SJCRH30 (cell line): Measurements from ENCODE around the gene ANK2. TPM values are rescaled to one million over a fixed set of nuclear protein-coding genes. Genes with fewer than 3 reads are reported as not detected.

ENCODE experiments used
- DNase-seq, 2 experiments: peaks; one replicate each; pipeline ENCODE4 v3.0.0-alpha.2; 2015 to 2020
- H3K27ac ChIP-seq: fragments of 250-450 bp; sonication (Bioruptor Pico); 2 replicates; pipeline ENCODE4 v1.5.1; 2020; ENCODE audit warnings: mild to moderate bottlenecking, moderate library complexity
- H3K27me3 ChIP-seq: fragments of 250-450 bp; sonication (Bioruptor Pico); 2 replicates; pipeline ENCODE4 v1.5.1; 2020; ENCODE audit warnings: mild to moderate bottlenecking, moderate library complexity
- H3K36me3 ChIP-seq: fragments of 250-450 bp; sonication (Bioruptor Pico); 2 replicates; pipeline ENCODE4 v1.5.1; 2020; ENCODE audit warnings: mild to moderate bottlenecking, moderate library complexity
- H3K4me1 ChIP-seq: fragments of 250-450 bp; sonication (Bioruptor Pico); 2 replicates; pipeline ENCODE4 v1.5.1; 2020; ENCODE audit warnings: mild to moderate bottlenecking, moderate library complexity
- H3K4me3 ChIP-seq: fragments of 250-450 bp; sonication (Bioruptor Pico); 2 replicates; pipeline ENCODE4 v1.5.1; 2020; ENCODE audit warnings: mild to moderate bottlenecking, moderate library complexity
- H3K9me3 ChIP-seq: fragments of 250-450 bp; sonication (Bioruptor Pico); replicated peaks from 2 replicates; pipeline ENCODE4 v1.5.1; 2020; ENCODE audit warnings: mild to moderate bottlenecking, moderate library complexity
- total RNA-seq: library from RNA; depleted of rRNA; stranded (reverse); fragments of >200 nt; shearing (Covaris generic); gene quantifications from 2 replicates; pipeline ENCODE4 v1.2.3, GENCODE V29; 2014

ANK2 gene
- total RNA-seq, 1 experiment from 2014 or later = 128 TPM

DNA sequence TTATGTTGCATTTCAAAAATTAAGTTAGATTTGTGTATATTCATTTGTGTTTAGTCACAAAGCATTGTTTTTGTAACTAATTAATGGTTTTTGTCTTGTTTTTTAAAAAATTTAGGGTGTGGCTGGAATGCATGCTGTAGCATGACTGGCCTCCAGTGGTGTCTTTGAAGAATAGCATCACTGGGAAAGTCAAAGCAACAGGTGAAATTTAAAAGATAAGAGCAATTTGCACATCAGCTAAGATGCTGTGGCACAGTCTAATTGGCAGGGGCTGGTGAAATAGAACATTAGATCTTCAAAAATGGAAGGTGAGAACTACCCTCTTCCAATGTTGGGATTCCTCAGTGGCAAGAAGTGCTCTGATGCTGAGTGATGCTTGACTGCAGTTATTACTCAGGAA is 45.3 kb downstream of the ANK2 start:
- Histone ChIP-seq H3K36me3 (no peaks in the 10 kb centered on the region), H3K27ac (no peak overlapping the region), H3K4me1 (peaks cover 6% of the 10 kb centered on the region), H3K27me3 (no peaks in the 10 kb centered on the region), H3K4me3 (no peak overlapping the region), H3K9me3 (no peaks in the 10 kb centered on the region)
- DNase-seq = peak in 1 of 2 experiments; percentile 48

DNA sequence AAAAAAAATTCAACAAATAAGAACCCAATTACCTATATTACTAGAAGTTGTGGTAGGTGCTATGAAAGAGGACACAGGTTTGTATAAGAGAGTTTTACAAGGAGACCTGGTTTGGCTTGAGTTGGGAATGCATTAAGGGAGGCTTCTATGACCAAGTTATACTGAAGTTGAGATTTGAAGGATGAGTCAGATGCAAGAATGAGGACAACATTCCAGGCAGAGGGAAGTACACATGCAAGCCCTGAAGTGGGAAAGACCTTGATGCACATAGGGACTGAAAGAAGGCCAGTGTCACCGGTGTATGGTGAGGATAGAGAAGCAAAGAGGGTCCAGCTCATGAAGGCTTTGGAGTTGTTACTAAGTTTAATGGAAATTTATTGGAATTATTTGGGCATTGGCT is 52.2 kb downstream of the ANK2 start:
- no peak overlapping the region for H3K27ac ChIP-seq
- no peaks in the 10 kb centered on the region for H3K36me3 ChIP-seq
- no peaks in the 10 kb centered on the region for H3K4me1 ChIP-seq
- no peak for DNase-seq
- no peaks in the 10 kb centered on the region for H3K9me3 ChIP-seq
- H3K27me3 ChIP-seq = no peaks in the 10 kb centered on the region
- no peak overlapping the region for H3K4me3 ChIP-seq

DNA sequence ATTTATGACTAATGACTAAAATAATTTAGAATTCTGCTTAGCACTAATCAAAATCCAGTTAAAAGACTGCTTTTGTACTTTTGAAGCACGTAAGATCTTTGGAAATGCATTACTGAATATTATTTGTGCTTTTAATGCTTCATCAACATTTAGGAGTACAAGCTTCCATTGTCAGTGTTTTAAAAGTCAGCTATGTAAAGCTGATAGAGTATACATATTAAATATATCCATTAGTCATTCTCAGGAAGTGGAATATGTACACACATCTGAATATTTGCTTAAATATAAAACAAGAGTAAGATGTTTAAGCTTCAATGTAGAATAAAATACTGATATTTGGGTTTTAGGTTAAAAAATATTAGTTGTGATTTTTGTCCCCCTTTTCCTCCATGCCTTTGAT is 54.1 kb downstream of the ANK2 start:
- H3K4me3 ChIP-seq = no peak overlapping the region
- H3K27me3 ChIP-seq = no peaks in the 10 kb centered on the region
- no peaks in the 10 kb centered on the region for H3K4me1 ChIP-seq
- no peaks in the 10 kb centered on the region for H3K36me3 ChIP-seq
- no peak for DNase-seq
- H3K9me3 ChIP-seq = no peaks in the 10 kb centered on the region
- no peak overlapping the region for H3K27ac ChIP-seq

DNA sequence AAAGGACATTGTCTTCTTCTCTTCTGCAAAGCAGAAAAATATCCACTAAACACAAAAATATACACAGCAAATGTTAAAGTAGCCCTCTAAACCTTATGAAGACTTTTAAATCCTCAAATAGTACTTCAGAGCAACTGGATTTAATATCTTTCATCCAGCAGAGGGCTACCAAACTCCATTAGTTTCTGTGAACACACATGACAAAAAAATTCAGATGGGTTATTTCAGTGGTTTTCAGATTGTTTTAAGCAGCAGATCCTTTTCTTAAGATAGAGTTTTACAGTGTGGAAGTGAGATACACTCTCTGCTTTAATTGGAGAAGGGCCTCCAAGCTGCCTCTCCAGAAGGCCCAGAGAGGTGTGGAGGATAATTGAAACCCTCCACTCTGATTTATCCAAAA is 56.7 kb downstream of the ANK2 start:
- Histone ChIP-seq H3K4me1 (no peaks in the 10 kb centered on the region), H3K36me3 (no peaks in the 10 kb centered on the region), H3K4me3 (no peak overlapping the region), H3K9me3 (no peaks in the 10 kb centered on the region), H3K27ac (no peak overlapping the region), H3K27me3 (no peaks in the 10 kb centered on the region)
- DNase-seq = peak in 1 of 2 experiments; percentile 54

DNA sequence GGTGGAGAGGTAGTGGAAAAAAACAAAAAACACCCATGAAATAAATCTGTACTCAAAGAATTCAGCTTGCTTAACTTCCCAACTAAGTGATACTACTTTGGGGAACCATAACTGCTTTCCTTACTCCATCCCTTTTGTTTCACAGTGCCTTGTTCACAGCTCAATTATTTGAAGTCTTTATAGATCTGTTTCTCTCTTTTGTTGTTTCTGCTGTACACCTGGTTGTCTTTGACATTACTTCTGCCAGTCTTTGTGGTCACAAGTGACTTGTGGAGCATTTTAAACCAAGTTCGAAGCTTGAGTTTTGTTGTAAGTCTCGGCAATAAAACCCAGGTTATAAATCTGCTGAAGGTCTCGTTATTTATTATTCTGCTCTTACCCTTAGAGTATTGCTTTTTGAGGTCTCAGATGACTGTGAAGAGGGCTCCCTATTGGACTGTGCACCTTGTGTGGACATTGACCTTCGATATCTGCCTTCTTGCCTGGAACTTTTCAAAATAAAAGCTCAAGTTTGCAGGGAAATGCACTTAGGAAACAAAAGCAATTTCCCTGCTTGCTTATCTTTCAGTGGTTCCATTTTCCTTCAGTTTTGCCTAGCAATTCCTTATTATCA is 59.8 kb downstream of the ANK2 start:
- Histone ChIP-seq H3K36me3 (no peaks in the 10 kb centered on the region), H3K27ac (no peak overlapping the region), H3K4me3 (no peak overlapping the region), H3K4me1 (peaks cover 29% of the 10 kb centered on the region), H3K27me3 (no peaks in the 10 kb centered on the region), H3K9me3 (no peaks in the 10 kb centered on the region)
- no peak for DNase-seq

DNA sequence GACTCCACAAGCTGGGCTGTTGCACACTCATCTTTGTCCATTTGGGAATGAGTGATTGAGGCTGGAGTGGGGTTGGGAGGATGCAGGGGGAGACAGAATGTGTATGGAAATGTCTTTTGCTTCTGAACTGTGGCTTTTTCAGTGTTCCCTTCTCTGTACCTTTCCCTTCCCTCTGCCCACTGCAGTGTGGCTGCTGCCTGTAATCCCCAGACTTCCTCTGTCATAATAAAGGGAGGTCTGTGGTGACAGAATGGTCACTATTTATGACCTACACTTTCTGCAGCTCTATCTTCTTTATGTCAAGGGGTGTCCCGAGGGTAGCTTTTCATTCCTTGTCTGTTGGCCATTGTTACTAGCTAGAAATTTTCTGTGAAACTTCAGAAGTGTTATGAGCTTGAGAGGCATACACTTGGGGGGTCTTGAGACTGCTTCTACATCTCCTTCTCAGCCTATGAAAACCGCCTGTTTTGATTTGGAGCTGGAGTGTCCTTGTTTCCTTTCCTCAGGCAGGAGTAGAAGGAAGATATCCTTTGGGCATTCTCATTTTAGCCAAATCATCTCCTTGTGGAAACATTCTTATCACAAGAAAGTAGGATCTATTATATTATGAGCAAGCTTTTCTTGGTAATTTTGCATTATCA is 63.0 kb downstream of the ANK2 start:
- DNase-seq = peak in 1 of 2 experiments; percentile 59
- H3K27ac ChIP-seq = no peak overlapping the region
- H3K27me3 ChIP-seq = no peaks in the 10 kb centered on the region
- H3K4me3 ChIP-seq = no peak overlapping the region
- no peaks in the 10 kb centered on the region for H3K9me3 ChIP-seq
- no peaks in the 10 kb centered on the region for H3K36me3 ChIP-seq
- H3K4me1 ChIP-seq = peaks cover 29% of the 10 kb centered on the region

DNA sequence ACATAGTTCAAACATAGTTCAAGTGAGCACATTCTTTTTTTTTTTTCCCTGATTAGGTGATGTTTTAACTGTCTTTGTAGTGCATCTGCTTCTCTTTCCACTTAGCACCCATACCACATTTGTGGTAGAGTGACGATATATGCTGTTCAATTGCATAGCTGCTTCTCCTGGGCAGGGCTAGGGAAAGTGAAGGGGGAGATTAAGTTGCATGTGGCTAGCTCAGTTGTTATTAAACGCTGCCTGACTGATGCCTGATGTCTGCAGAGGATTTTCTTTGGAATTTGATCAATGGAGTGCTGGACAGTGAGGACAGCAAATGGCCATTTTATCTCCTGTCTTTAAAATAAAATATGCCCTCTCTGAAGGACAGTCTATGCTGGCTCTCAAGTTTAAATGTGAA is 63.7 kb downstream of the ANK2 start:
- no peaks in the 10 kb centered on the region for H3K27me3 ChIP-seq
- H3K36me3 ChIP-seq = no peaks in the 10 kb centered on the region; the same call in 1 of the 2 replicates
- no peak overlapping the region for H3K27ac ChIP-seq
- H3K4me3 ChIP-seq = no peak overlapping the region
- no peaks in the 10 kb centered on the region for H3K9me3 ChIP-seq
- peak; percentile 31 to 68 for DNase-seq
- H3K4me1 ChIP-seq = peaks cover 29% of the 10 kb centered on the region

DNA sequence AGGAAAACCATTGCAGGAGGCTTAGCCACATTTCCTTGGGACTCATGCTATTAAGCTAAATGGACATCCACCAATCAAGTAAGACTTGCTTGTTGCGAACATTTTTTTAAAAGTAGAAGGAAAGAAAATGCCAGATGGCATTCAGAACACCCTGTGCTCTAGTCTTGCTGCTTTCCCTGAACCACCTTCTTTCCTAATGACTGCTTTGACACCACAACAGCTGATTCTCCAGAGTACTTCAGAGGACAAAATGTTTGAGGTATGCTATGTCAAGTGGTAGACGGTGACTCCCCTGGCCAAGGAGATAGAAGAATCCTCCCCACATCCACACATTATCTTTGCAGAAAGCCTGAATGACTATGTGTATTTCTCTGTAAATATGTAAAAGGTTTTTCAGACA is 65.4 kb downstream of the ANK2 start:
- H3K27ac ChIP-seq = no peak overlapping the region
- no peak for DNase-seq
- no peaks in the 10 kb centered on the region; the same call in 1 of the 2 replicates for H3K36me3 ChIP-seq
- peaks cover 29% of the 10 kb centered on the region for H3K4me1 ChIP-seq
- H3K9me3 ChIP-seq = no peaks in the 10 kb centered on the region
- H3K27me3 ChIP-seq = no peaks in the 10 kb centered on the region
- no peak overlapping the region for H3K4me3 ChIP-seq

DNA sequence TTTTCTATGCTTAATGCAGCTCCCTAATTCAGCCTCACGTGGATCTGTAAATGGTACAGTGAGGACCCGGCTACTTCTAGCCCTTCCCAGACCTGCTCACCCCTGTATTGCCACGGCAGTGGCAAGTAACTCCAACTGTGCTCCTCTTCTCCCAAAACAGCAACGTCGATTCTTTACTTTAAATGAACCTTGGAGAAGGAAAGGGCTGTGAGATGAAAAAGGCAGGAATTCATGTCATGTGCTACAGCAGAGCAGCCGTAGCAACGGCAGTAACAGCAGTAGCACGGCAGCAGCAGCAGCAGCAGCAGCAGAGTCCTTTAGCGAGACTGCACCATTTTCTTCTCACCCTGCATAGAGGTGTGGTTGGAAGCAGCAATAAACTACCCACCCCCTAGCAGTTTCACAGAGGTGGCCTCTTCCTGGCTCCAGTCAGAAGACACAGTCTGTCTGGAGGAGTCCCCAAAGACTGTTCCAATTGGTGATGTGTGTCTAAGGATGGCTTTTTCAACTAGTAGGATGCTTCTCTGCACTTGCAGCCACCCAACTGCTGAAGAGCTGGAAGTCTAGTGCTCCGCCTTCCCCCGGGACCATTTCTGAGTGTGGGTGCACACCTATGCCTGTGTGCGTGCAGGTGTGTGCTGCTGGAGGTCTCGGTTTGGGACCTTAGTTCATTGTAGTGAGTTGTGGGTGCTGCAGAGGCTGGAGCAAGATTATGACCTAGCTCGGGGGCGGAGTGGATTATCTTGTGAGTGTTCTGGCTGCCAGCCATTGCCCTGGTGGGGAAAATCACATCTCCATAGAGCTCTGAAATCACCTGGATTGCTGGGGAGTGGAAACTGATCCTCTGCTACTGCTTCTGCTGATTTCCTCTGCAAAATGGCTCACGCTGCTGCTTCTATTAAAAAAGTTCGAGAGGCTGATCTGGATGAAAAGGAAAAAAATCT is 67.2 kb downstream of the ANK2 start:
- H3K4me3 ChIP-seq = no peak overlapping the region
- H3K4me1 ChIP-seq = peaks cover 26% of the 10 kb centered on the region

DNA sequence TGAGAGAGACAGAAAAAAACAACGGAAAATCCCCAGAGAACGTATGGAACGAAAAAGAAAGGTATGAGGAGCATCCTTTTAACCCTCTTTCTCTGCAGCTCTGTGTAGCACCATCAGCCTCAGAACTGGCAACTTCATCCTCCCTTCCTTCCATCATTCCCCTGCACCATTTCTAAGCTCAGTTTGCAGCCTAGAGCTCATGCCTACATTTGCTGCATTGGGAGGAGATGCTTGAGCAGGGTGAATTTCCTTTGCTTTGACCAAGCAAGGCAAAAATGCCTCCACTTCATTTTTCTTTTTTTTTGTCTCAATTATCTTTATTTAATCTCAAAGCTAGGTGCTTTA is 67.9 kb downstream of the ANK2 start:
- H3K27me3 ChIP-seq = no peaks in the 10 kb centered on the region
- DNase-seq = no peak
- H3K36me3 ChIP-seq = no peaks in the 10 kb centered on the region; the same call in 1 of the 2 replicates
- H3K27ac ChIP-seq = no peak overlapping the region
- H3K4me3 ChIP-seq = no peak overlapping the region
- no peaks in the 10 kb centered on the region for H3K9me3 ChIP-seq
- H3K4me1 ChIP-seq = peaks cover 19% of the 10 kb centered on the region

More for the DNA sequence above, 67.2 kb downstream of the ANK2 start:
- Histone ChIP-seq H3K27me3 (no peaks in the 10 kb centered on the region), H3K9me3 (no peaks in the 10 kb centered on the region), H3K36me3 (no peaks in the 10 kb centered on the region; the same call in 1 of the 2 replicates), H3K27ac (no peak overlapping the region)
- DNase-seq = no peak

DNA sequence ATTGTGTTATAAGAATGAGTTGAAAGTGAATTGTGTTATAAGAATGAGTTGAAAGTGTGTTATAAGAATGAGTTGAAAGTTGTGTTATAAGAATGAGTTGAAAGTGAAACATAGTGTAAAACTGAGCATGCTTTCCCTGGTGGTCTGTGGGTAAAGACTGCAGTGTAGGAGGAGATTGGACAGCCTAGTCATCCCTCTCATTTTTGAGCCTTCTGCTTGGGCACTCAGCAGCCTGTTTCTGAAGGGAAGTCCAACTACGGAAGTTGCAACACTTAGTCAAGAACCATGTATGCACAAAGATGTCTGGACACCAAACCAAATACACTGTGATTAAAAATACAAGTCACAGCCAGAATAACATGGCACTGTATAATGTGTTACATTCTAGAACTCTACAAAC is 72.6 kb downstream of the ANK2 start:
- H3K4me1 ChIP-seq = no peaks in the 10 kb centered on the region
- no peak for DNase-seq
- H3K9me3 ChIP-seq = no peaks in the 10 kb centered on the region
- H3K27me3 ChIP-seq = no peaks in the 10 kb centered on the region
- no peak overlapping the region for H3K27ac ChIP-seq
- H3K4me3 ChIP-seq = no peak overlapping the region
- no peaks in the 10 kb centered on the region; the same call in 1 of the 2 replicates for H3K36me3 ChIP-seq

DNA sequence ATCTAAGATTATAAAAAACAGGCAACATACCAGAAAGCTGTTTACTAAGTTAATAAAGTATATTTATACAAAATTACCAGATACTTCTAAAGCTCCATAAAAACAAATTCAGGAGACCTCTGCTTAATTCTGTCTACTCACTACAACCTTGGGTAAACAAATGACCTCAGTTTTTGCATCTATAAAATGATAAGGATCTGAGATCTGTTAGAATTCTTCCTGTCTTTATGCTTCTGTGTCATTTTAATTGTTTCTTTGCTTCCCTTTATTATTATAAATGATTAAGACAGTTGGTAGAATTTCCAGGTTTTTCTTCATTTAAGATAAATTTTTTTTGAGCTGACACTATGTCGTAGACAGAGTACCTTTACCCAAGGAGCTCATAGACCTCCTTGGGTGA is 76.0 kb downstream of the ANK2 start:
- no peak for DNase-seq
- no peak overlapping the region for H3K4me3 ChIP-seq
- H3K4me1 ChIP-seq = no peaks in the 10 kb centered on the region
- H3K27ac ChIP-seq = no peak overlapping the region
- H3K9me3 ChIP-seq = no peaks in the 10 kb centered on the region
- no peaks in the 10 kb centered on the region for H3K36me3 ChIP-seq
- H3K27me3 ChIP-seq = no peaks in the 10 kb centered on the region

DNA sequence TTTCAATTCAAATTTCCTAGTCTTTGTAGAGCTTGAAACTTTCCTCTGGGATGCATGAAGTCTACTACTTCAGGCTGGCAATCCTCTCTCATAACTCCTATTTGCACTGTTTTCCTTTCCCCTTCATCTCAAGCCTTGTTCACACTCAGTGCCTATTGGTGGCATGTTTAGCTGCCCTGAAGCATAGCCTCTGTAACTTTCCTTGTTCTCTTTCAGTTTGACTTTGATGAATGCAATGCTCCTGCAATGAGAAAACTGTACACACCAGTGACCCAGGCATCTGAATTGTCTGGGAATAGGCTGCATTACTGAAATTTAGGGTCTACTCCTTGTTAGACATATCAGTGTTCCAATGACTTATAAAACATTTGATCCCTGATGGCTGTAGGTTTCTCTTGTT is 81.7 kb downstream of the ANK2 start:
- DNase-seq = peak in 1 of 2 experiments; percentile 46
- Histone ChIP-seq H3K9me3 (no peaks in the 10 kb centered on the region), H3K4me3 (no peak overlapping the region), H3K36me3 (no peaks in the 10 kb centered on the region), H3K4me1 (peaks cover 17% of the 10 kb centered on the region), H3K27me3 (no peaks in the 10 kb centered on the region), H3K27ac (no peak overlapping the region)

DNA sequence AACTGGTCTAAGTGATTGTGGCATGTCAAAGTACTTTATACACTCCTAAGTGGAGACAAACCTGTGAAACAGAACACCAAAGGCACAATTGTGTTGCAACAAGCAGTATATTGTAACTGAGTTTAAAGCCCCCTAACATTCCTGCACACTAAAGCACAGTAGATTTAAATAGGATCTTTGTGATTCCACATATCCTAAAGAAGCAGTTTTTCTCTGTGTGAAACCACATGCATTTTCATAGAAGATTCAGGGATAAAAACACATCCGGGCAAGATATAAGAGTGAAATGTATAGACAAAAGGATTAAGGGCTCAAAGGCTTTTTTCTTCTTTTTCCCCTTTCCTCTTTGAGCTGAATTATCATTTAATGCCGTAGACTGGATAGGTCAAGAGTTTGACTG is 82.2 kb downstream of the ANK2 start:
- Histone ChIP-seq H3K27me3 (no peaks in the 10 kb centered on the region), H3K36me3 (no peaks in the 10 kb centered on the region), H3K27ac (no peak overlapping the region), H3K4me1 (peaks cover 17% of the 10 kb centered on the region), H3K4me3 (no peak overlapping the region), H3K9me3 (no peaks in the 10 kb centered on the region)
- peak in 1 of 2 experiments; percentile 69 for DNase-seq

DNA sequence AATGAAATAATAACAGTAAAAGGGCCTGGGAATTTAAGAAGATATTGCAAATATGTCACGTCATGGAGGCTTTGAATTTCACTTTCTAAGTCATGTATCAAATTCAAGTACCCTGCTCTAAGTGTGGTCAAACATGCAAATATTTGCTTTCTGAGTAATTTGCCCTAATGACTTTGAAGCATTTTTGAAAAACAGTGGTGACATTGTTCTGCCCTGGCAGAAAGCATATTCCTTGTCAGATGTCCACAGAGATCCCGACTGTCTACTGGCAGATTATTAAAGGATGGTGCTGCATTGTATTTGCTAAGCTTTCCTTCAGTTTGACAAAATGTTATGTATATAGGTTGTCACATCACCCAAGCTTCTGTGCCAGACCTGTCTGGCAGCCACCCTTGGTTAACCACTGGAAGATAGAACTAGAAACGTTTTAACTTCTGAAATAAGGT is 92.5 kb downstream of the ANK2 start:
- peak overlapping the region; percentile 86 for H3K27ac ChIP-seq
- H3K4me1 ChIP-seq = peaks cover 30% of the 10 kb centered on the region
- H3K36me3 ChIP-seq = no peaks in the 10 kb centered on the region
- H3K27me3 ChIP-seq = no peaks in the 10 kb centered on the region
- H3K4me3 ChIP-seq = peak overlapping the region; percentile 24
- H3K9me3 ChIP-seq = no peaks in the 10 kb centered on the region
- DNase-seq = peak; percentile 54 to 86
